ENCODE data around the gene PACSIN1.

DNA sequence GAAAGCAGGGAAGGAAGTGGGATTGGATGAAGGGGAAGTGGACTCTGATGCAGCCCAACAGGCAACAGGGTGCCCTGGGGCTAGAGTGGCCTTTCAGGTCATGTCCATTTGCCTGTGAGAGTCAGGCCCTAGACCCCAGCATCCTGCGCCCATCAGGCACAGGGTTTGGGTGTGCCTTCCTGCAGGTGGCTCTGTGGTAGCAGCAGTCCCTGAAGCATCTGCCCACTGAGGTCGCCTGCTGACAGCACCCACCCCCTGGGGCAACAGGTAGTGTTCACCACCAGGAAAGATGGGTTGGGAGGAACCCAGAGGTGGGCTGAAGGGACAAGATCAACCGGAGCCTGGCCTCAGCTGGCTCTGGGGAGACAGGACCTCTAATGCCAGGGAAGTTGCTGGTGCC lies 3.6 kb downstream of the PACSIN1 start:
- TF ChIP-seq, protein P1, sequence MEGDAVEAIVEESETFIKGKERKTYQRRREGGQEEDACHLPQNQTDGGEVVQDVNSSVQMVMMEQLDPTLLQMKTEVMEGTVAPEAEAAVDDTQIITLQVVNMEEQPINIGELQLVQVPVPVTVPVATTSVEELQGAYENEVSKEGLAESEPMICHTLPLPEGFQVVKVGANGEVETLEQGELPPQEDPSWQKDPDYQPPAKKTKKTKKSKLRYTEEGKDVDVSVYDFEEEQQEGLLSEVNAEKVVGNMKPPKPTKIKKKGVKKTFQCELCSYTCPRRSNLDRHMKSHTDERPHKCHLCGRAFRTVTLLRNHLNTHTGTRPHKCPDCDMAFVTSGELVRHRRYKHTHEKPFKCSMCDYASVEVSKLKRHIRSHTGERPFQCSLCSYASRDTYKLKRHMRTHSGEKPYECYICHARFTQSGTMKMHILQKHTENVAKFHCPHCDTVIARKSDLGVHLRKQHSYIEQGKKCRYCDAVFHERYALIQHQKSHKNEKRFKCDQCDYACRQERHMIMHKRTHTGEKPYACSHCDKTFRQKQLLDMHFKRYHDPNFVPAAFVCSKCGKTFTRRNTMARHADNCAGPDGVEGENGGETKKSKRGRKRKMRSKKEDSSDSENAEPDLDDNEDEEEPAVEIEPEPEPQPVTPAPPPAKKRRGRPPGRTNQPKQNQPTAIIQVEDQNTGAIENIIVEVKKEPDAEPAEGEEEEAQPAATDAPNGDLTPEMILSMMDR (IDR thresholded peaks at IDR 0.05; ENCODE audit: poor library complexity, severe bottlenecking) = no peak
- no peak for TF ChIP-seq POLR2AphosphoS5 (IDR thresholded peaks at IDR 0.05)
- TF ChIP-seq RAD21 (conservative IDR thresholded peaks at IDR 0.05) = no peak
